Endodermal cell (in vitro differentiated cells): ENCODE data around the gene ZNF728. TPM values are rescaled to one million over a fixed set of nuclear protein-coding genes. Genes with fewer than 3 reads are reported as not detected.
"Not testable (repeated sequence)": the region's sequence is repeated elsewhere in the genome, so short reads cannot be mapped to it uniquely, and the experiment has no call there.

Source experiments
- DNase-seq: peaks from one replicate; pipeline ENCODE4 v3.0.0-alpha.2; 2017
- H3K27ac ChIP-seq: 2 replicates; pipeline ENCODE4 v1.5.1; 2013; ENCODE audit warnings: mild to moderate bottlenecking, low read depth, low read length, moderate library complexity
- H3K27me3 ChIP-seq: 2 replicates; pipeline ENCODE4 v1.6.1; 2013; ENCODE audit warnings: mild to moderate bottlenecking, low read length, moderate library complexity; ENCODE audit not compliant: insufficient read depth, control insufficient read depth, poor library complexity, severe bottlenecking
- H3K36me3 ChIP-seq: 2 replicates; pipeline ENCODE4 v1.7.0; 2013; ENCODE audit warnings: mild to moderate bottlenecking, low read length, moderate library complexity; ENCODE audit not compliant: control insufficient read depth, insufficient read depth
- H3K4me1 ChIP-seq: one replicate; pipeline ENCODE4 v1.7.0; 2013; ENCODE audit warnings: low read length; ENCODE audit not compliant: control insufficient read depth, insufficient read depth
- H3K4me3 ChIP-seq: 2 replicates; pipeline ENCODE4 v1.5.1; 2013; ENCODE audit warnings: mild to moderate bottlenecking, low read length, moderate library complexity
- H3K9ac ChIP-seq: 2 replicates; pipeline ENCODE4 v1.6.1; 2013; ENCODE audit warnings: mild to moderate bottlenecking, low read length, moderate library complexity; ENCODE audit not compliant: poor library complexity, severe bottlenecking; ENCODE audit errors: extremely low read depth
- H3K9me3 ChIP-seq: 2 replicates; pipeline ENCODE4 v1.6.1; 2013; ENCODE audit warnings: mild to moderate bottlenecking, low read length, moderate library complexity; ENCODE audit not compliant: control insufficient read depth
- H3K27ac Mint-ChIP-seq: 2 replicates; pipeline ENCODE4 v1.8.0; 2020; ENCODE audit warnings: mixed read lengths
- H3K27me3 Mint-ChIP-seq: 2 replicates; pipeline ENCODE4 v1.8.0; 2021; ENCODE audit warnings: mild to moderate bottlenecking, mixed read lengths; ENCODE audit not compliant: insufficient read depth
- H3K36me3 Mint-ChIP-seq: 2 replicates; pipeline ENCODE4 v1.8.0; 2020; ENCODE audit warnings: low read depth, mixed read lengths
- H3K4me1 Mint-ChIP-seq: 2 replicates; pipeline ENCODE4 v1.8.0; 2020; ENCODE audit warnings: mixed read lengths
- H3K4me3 Mint-ChIP-seq: 2 replicates; pipeline ENCODE4 v1.8.0; 2020; ENCODE audit warnings: mild to moderate bottlenecking, moderate library complexity, mixed read lengths
- H3K9me3 Mint-ChIP-seq: 2 replicates; pipeline ENCODE4 v1.8.0; 2020; ENCODE audit warnings: mild to moderate bottlenecking, mixed read lengths
- WGBS, 2 experiments: methylation state at CpG; one replicate each; pipeline versions ENCODE4 v1.1.5 to v1.1.7; 2013; ENCODE audit warnings: missing lambda C conversion rate in 2 of 2, mixed read lengths in 1 of 2; ENCODE audit not compliant: insufficient coverage in 1 of 2, insufficient read length in 1 of 2; 5-methylcytosine and 5-hydroxymethylcytosine counted together
- total RNA-seq, 2 donors: library from RNA; stranded (reverse); fragmentation: NEBNext Ultra II Directional in 1 of 2; extraction: Animal tissue kit (Norgen Biotek cat#: 25700) in 1 of 2; gene quantifications; 2 replicates in 1 of 2; 3 replicates in 1 of 2; pipeline ENCODE4 v1.2.1, GENCODE V29; 2021

The ZNF728 gene
- total RNA-seq, 2 donors from 2014 or later = not detected

- not testable (repeated sequence) for H3K36me3 Mint-ChIP-seq, H3K27me3 ChIP-seq, DNase-seq, H3K27me3 Mint-ChIP-seq, H3K4me1 Mint-ChIP-seq, H3K4me1 ChIP-seq, H3K27ac ChIP-seq, H3K27ac Mint-ChIP-seq, H3K36me3 ChIP-seq, H3K4me3 Mint-ChIP-seq, H3K9ac ChIP-seq, H3K4me3 ChIP-seq
- H3K9me3 Mint-ChIP-seq = peaks cover 63% of the 10 kb centered on the region
- WGBS, 2 experiments = 94 to 95% methylated on average over 13 to 35 of the region's 41 CpGs
- peaks cover 55% of the 10 kb centered on the region for H3K9me3 ChIP-seq
Observed at GRCh38 chr19:22925181-22925580, 77.8 kb downstream of the ZNF728 start.

Other genes with a start within 250 kb of the ZNF728 start
- not detected for gene ZNF99, start 219.0 kb downstream of the ZNF728 start, total RNA-seq
- not detected for gene ZNF723, start 170.9 kb downstream of the ZNF728 start, total RNA-seq
- gene ZNF730, start 113.8 kb upstream of the ZNF728 start, total RNA-seq = 10 to 100 TPM; 40.3 to 83.9 TPM
- 10 to 100 TPM; 49.8 to 62.1 TPM for gene ZNF724, start 247.2 kb upstream of the ZNF728 start, total RNA-seq